Measurements from ENCODE around the gene KCNF1.
"Not testable (repeated sequence)": the region's sequence is repeated elsewhere in the genome, so short reads cannot be mapped to it uniquely, and the experiment has no call there.

Gene KCNF1

DNA sequence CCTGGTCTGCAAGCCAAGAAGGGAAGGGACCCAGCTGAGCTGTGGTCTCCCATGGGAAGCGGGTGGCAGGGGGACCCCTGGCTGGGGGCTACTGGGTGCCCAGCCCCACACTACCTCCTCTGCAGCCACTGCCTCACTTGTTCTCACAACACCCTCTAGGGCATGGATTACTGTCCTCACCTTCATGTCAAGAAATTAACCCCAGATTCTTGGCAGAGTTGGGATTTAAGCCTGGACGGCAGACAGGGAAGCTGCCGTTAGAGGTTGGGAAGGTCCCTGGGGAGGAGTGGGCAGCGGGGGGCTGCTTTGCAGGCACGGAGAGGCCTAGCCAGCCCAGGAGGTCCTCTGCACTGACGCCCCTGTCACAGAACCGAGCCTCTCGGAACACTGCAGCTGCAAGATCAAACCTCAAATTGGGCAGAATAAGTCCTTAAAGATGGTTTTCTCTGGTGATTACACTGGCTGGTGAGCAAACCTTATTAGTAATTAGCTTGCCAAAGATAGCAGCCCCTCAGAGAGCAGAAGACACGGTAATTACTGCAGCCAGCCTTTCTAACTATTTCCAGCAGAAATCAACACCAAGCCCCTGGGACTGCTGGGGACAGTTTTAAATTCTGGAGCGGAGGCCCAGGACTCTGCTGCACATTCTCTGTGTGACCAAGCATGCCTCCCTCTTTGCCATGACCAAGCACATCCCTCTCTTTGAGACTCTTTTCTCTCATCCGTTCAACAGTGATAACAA, 35.9 kb downstream of the KCNF1 start:
- no peak for DNase-seq

DNA sequence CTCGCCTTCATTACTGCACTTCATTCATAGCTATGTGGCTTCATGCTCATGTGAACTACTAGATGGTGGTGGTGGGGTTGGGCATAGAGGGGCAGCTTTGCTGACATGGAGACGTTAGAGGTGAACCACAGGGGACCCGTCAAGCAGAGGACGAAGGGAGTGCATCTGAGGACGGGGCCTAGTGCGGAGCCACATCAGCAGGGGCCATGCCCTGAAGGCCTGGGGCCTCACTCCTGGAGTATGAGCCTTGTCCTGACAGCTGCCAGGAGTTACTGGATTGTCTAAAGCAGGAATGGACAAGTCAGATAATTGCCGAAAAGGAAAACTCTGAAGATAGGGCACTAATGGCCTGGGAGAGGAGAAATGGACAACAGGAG, 36.4 kb downstream of the KCNF1 start:
- no peak for DNase-seq

DNA sequence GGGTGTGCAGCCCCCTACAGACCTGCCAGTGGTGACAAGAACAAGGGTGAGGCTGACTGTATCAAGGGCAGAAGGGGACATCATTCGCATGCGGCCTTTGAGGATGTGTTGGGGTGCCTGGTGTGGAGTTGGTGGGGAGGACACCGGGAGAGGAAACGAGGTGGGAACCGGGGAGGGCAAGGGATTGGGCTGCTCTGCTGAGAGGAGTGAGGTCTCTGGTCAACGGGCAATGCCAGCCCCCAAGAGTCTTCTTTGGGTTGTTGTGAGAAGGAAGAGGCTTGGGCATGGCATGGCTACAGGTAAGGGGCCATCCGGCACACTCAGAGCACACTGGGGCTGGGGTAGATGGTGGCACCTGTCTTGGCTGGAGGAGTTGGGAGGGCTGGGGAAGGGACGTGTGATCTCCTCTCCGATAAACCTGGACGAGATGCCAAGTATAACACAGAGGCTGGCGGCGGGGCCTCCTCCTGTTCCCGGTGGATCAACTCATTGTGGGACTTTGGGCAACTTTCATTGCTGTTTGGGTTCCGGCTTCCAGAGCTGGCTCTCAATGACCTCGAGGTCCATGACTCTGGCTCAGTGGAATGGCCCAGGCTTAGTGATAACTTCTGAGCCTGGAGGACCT, 37.0 kb downstream of the KCNF1 start:
- no peak for DNase-seq

DNA sequence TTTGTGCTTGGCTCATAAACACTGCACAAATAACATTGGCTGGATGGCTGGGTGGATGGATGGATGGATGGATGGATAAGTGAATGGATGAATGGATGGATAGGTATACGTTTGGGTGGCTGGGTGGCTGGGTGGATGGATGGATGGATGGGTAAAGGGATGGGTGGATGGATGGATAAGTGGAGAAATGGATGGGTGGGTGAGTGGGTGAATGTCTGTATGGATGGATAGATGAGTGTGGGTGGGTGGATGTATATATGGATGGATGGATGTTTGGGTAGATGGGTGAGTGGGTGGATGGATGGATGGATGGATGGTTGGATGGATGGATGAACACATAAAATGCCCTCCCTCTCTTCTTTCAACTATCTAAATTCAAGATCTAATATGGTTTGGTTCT, 38.1 kb downstream of the KCNF1 start:
- DNase-seq = no peak

DNA sequence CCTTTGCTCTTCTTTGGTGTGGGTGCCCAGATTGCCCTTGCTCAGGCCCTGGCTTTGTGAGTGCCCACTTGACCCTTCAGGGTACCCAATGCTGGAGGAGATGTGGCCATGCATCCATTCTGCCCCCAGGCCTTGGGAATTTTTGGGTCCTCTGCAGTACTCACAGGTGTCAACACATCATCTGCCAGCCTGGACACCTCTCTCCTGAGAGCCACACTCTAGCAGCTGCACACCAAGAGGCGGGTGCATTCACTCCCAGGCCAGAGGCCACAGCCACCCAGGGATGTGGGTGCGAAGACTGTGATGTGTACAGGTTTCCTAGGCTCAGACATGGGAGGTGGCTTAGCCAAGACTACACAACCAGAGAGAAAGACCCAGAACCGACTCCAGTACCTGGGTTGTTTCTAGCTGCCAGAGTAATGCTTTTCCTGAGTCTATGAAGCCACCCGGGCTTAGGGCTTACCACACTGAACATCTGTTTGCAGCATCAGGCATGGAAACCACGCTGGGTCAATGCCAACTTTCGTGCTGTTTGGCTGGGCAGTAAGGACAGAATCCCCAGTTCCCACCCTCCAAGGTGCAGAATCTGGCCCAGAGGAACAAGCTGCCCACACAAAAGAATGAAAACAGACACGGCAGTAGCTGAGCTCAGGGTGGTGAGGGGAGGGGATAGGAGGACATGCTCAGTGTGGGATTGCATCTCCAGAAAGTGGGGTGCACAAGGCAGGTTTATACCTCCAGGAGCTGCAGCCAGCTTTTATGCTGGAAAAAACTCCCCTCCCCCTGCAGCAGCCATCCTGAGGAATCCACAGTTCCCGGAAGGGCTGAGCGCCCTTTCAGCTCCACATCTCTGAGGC, 40.1 kb downstream of the KCNF1 start:
- no peak for DNase-seq

DNA sequence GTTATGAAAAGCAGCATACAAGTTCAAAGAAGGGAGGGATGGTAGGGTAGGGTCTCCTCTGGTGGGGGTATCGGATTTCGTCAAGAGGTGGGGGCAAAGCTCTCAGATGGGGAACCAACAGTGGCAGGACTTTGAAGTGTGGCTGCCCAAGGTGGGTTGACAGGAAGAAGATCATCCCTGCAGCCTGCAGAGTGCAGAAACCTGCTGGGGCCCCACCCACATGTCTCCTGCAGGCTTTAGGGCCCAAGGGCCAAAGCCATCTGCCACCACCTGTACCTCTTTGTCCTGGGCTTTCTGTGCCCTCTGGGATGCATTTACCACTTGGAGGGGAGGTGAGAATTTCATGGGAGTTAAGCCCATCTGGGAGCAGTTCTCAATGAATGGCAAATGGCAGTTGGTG, 42.7 kb downstream of the KCNF1 start:
- DNase-seq = no peak

DNA sequence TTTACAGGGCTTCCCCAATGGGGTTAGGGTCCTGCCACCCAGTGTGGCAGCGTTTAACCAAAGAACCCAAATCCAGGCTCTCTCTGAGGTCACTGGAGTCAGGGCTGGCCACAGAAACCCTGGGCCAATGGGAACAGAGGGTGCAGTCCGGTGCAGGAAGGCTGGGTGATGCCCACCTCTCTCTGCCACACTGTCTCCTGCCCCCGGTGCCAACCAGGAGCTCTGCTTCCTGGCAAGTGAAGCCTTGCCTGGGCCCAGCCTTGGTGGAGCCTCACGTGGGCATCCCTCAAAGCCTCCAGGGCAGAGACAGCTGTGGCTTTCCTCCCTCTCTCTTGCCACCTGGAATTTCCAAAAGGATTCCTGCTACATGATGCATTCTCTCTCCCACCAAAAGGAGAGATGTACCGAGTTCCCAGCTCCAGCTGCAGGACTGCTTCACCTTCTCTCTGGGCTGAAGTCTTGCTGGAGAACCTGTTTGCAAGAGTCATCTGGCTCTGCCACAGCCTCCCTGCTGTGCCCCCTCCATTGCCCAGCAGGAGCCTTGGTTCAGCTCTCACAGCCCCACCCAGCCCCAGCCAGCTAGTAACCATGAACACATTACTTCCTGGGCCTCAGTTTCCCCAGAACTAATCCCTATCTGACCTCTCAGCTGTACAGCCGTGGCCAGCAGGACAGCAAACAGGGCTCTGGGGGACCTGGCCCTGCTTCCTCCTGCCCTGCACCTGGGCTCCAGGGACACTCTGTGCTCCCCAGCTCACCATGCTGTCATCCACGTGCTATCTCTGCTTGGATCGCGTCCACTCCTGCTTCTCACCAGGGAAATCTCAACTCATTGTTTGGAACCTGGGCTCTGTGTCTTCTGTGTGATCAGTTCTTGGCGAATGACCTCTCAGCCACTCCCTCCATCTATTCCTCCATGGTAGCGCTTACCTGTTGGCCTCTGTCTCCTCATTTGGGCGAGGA, 43.4 kb downstream of the KCNF1 start:
- DNase-seq = no peak

DNA sequence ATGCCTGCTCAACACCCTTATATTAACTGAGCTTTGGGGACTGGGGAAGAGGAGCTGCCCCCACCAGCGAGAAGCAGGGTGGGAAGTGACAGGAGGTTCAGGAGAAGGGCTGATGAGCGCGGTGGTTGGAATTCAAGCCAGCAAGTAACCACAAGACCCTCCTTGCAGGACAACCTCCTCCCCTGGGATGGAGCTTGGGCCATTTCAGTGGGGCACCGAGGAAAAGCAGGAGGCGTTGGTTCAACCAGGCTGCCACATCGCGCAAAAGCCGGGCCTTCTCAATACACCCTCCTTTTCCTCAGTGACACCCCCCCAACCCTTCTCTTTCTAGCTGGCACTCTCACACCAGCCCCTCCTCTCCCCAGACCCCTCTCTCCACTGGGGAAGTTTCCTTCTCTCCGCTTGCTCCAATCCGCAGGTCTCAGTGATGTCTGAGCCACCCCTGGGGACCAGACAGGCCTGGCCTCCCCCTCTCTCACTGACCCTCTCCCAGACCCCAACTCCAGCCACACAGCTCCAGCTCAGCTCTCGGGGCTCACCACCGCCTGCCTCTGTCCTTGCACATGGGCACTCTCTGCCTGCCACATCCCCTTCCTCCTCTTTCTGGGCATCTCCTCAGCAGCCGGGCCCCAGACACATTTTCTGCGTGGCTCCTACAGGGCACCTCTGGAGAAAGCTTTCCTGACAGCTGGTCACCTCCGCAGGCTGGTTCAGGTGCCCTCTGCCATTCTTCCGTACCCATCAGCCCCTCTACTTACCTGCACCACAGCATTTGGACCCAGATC, 44.5 kb downstream of the KCNF1 start:
- DNase-seq = no peak

DNA sequence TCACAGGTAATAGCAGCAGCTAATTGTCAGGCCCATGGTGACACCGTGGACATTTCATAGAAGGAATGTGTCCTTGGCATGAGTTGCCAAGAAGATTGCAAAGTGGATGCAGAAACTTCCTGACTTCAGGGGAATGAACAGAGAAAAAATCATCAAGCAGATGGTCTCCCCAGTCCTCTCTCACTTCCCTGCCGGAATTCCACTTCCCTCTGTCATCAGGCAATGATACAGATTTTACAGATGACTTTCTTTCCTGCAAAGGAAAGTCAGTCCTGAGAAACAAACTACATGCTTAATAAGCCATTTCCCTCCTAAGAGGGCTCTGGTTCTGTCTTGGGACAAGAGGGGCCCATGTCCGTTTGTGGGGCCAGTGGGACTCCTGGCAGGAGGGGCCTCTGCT, 45.7 kb downstream of the KCNF1 start:
- no peak for DNase-seq

DNA sequence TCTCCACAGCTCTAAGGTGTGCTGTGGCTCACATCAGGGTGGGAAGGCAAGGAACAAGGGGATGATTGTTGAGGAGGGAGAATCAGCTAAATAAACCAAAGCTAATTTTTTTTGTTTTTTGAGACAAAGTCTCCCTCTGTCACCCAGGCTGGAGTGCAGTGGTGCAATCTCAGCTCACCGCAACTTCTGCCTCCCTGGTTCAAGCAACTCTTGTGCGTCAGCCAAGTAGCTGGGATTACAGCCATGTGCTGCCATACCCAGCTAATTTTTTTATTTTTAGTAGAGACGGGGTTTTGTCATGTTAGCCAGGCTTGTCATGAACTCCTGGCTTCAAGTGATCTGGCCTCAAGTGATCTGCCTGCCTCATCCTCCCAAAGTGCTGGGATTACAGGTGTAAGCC, 46.7 kb downstream of the KCNF1 start:
- DNase-seq = not testable (repeated sequence)

DNA sequence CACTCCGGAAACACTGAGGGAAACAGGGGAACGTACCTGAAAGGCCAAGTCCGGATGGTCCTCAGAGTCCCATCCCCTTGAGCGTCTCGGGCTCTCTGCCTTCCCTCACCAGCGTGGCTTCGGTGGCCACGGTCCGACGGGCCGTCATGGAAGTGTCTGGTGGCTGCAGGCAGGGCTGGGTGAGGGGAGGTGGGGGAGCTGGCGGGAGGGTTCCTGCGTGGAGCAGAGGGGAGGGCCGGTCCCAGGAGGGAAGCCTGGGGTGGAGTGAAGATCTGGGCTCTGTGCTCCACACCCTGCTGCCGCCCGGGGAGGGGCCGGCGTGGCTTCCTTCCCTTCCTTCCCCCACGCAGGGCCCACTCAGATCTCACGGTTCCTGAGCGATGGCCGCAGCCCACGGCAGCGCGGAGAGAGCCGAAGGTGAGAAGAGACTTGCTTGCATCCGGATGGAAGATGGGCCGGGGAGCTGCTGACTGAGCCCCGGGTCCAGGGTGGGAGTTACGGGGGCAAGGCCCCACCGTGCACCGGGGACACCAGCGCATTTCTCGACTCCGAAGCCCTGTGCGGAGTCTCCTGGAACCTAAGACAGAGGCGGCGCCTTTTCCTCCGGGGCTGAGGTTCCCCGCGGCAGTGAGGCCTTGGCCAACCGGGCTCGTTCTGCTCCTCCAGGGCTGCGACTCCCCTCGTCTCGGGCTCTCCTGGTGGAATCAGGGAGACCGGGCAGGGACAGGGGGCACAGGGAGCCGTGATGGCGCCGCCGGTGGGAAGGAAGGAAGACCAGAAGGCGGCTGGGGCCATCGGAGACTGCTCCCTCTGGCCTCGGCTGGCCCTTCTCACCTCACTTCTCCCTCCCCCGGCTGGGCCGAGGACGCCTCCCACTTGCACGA, 49.1 kb downstream of the KCNF1 start:
- no peak for DNase-seq

DNA sequence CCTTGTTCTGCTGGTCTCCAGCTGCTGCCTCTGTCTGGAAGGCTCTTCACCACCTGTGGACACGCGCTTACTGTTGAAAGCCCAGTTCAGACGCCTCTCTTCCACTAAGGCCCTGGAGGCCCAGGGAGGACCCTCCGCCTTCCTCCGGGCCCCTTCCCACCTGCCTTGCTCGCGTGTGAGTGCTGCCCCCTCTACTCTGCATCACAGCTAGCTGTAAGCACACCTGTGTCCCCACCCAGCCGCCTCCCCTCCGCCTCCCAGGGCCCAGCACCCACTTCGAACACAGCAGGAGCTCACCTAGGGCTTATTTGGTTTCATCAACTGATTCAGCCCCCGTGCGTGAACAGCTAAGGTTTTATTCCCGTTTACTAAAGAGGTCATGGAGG, 49.7 kb downstream of the KCNF1 start:
- DNase-seq = no peak

DNA sequence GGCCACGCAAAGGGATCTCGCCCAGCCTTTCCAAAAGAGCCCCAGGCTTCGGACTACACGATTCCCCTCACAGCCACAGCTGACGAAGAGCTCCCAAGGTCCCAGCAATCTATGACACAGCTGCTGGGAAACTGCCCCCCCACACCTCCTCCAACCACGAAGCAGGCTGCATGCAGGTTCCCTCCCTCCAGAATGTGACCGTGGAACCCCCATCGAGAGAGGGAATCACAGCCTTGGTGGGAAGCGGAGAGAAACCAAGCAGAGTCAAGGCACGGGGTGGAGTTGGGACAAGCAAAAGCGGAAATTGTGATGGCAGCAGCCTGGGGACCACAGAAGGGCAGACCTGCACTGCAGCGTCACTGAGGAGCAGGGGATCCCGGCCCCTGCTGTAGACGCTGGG, 50.3 kb downstream of the KCNF1 start:
- DNase-seq = no peak

DNA sequence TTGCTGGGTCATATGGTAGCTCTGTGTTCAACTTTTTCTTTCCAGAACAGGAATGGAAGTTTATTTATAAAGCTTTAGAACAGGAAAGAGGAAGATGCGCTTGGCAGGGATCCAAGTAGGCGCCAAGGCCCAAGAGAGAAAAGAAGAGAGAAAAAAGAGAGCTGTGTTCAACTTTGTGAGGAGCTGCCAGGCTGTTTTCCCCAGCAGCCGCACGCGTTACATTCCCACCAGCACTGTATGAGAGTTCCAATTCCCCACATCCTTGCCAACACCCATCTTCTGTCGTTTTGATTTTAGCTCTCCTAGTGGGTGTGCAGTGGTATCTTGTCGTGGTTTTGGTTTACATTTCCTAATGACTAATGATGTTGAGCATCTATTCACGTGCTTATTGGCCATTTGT, 51.4 kb downstream of the KCNF1 start:
- no peak for DNase-seq
